Measurements from ENCODE around the gene KDM2A. TPM values are rescaled to one million over a fixed set of nuclear protein-coding genes. Genes with fewer than 3 reads are reported as not detected.

The KDM2A gene
- total and polyA plus RNA-seq, 2 donors (not counting 1 experiment from before 2014, with no cell fraction given) = 132 to 229 TPM

- H3K27ac ChIP-seq (ENCODE audit: low read length in 2 of 2) = no peak overlapping the region
- Mint-ChIP-seq H3K27ac (peak overlapping the region; percentile 61), H3K27me3 (no peaks in the 10 kb centered on the region), H3K4me3 (no peak overlapping the region), H3K4me1 (peaks cover 7% of the 10 kb centered on the region), H3K9me3 (ENCODE audit: insufficient read depth) (no peaks in the 10 kb centered on the region)
- H3K4me1 ChIP-seq (ENCODE audit: control insufficient read depth in 2 of 2, insufficient read depth in 2 of 2, low read length in 2 of 2) = no peaks in the 10 kb centered on the region
- no peak overlapping the region for H2AFZ ChIP-seq (ENCODE audit: insufficient read depth, low read depth, low read length, poor library complexity, severe bottlenecking)
- intact Hi-C loops (cut with micrococcal nuclease) = loop anchor here (1.0 kb wide), 1 partner anchor 11 kb away; no protein-coding TSS in a partner anchor
- no peak overlapping the region for H3K4me3 ChIP-seq (ENCODE audit: control extremely low read depth in 1 of 5, extremely low read depth in 1 of 5, insufficient read depth in 1 of 5, low read depth in 2 of 5, low read length in 4 of 5)
- H3K36me3 ChIP-seq (replicated peaks in 1 of 2; ENCODE audit: control extremely low read depth in 1 of 2, control insufficient read depth in 1 of 2, extremely low read depth in 1 of 2, insufficient read depth in 2 of 2, low read length in 1 of 2) = peaks cover 9 to 99% of the 10 kb centered on the region in 2 experiments
- no peak for DNase-seq
- TF ChIP-seq CTCF (IDR thresholded peaks at IDR 0.05) = no peak
- TF ChIP-seq EZH2 (IDR thresholded peaks at IDR 0.05; ENCODE audit: borderline replicate concordance, insufficient read depth, low read depth, low read length, poor library complexity, severe bottlenecking) = no peak
- ATAC-seq (ENCODE audit: low read depth) = no peak
- CTCF ChIA-PET = interaction anchor here (1.1 to 2.8 kb wide), 6 partner anchors 10 to 131 kb away, joined by 3 to 17 read pairs (median 5); no protein-coding TSS in a partner anchor
- peaks cover 36% of the 10 kb centered on the region for H3K79me2 ChIP-seq (ENCODE audit: control insufficient read depth, insufficient read depth, low read length)
- no peak overlapping the region for H3K9ac ChIP-seq (ENCODE audit: low read length)
- H4K20me1 ChIP-seq (ENCODE audit: control insufficient read depth, insufficient read depth, low read length, poor library complexity, severe bottlenecking) = peaks cover 96% of the 10 kb centered on the region
- WGBS (ENCODE audit: insufficient coverage) = no CpG with 5 or more reads among the region's 1 CpG
- H3K4me2 ChIP-seq (replicated peaks; ENCODE audit: low read depth, low read length, poor library complexity, severe bottlenecking) = no peak overlapping the region
- H3K27me3 ChIP-seq (replicated peaks in 1 of 4; ENCODE audit: control extremely low read depth in 1 of 4, control insufficient read depth in 3 of 4, insufficient read depth in 4 of 4, low read length in 3 of 4) = no peaks in the 10 kb centered on the region
- no peaks in the 10 kb centered on the region for H3K9me3 ChIP-seq (ENCODE audit: control extremely low read depth in 1 of 3, control insufficient read depth in 2 of 3, insufficient read depth in 1 of 3, low read length in 2 of 3)
- POLR2A ChIA-PET = no interaction called here
Observed at GRCh38 chr11:67251841-67252240, 132.8 kb downstream of the KDM2A start.

GRCh38 chr11:67252831-67253239 lies 133.8 kb downstream of the KDM2A start:
- no peak overlapping the region for H3K4me2 ChIP-seq (replicated peaks; ENCODE audit: low read depth, low read length, poor library complexity, severe bottlenecking)
- H3K9me3 Mint-ChIP-seq (ENCODE audit: insufficient read depth) = no peaks in the 10 kb centered on the region
- H3K9ac ChIP-seq (ENCODE audit: low read length) = no peak overlapping the region
- H3K4me1 ChIP-seq (ENCODE audit: control insufficient read depth in 2 of 2, insufficient read depth in 2 of 2, low read length in 2 of 2) = no peaks in the 10 kb centered on the region
- intact Hi-C loops (cut with micrococcal nuclease) = loop anchor here (1.0 kb wide), 1 partner anchor 12 kb away; no protein-coding TSS in a partner anchor
- no peak overlapping the region for H3K4me3 ChIP-seq (ENCODE audit: control extremely low read depth in 1 of 5, extremely low read depth in 1 of 5, insufficient read depth in 1 of 5, low read depth in 2 of 5, low read length in 4 of 5)
- no peak overlapping the region for H3K4me3 Mint-ChIP-seq
- no peak overlapping the region for H3K27ac ChIP-seq (ENCODE audit: low read length in 2 of 2)
- ATAC-seq (ENCODE audit: low read depth) (peak; percentile 41), DNase-seq (peak; percentile 55)
- H3K79me2 ChIP-seq (ENCODE audit: control insufficient read depth, insufficient read depth, low read length) = peaks cover 29% of the 10 kb centered on the region
- TF ChIP-seq CTCF (IDR thresholded peaks at IDR 0.05) = peak; percentile 57
- TF ChIP-seq EZH2 (IDR thresholded peaks at IDR 0.05; ENCODE audit: borderline replicate concordance, insufficient read depth, low read depth, low read length, poor library complexity, severe bottlenecking) = no peak
- H3K27ac Mint-ChIP-seq = peak overlapping the region; percentile 67
- no peak overlapping the region for H2AFZ ChIP-seq (ENCODE audit: insufficient read depth, low read depth, low read length, poor library complexity, severe bottlenecking)
- POLR2A ChIA-PET = interaction anchor here (0.6 kb wide), 2 partner anchors 20 to 41 kb away, joined by 3 to 13 read pairs; no protein-coding TSS in a partner anchor
- no peaks in the 10 kb centered on the region for H3K27me3 Mint-ChIP-seq
- H3K36me3 ChIP-seq (replicated peaks in 1 of 2; ENCODE audit: control extremely low read depth in 1 of 2, control insufficient read depth in 1 of 2, extremely low read depth in 1 of 2, insufficient read depth in 2 of 2, low read length in 1 of 2) = peaks cover 9 to 96% of the 10 kb centered on the region in 2 experiments
- H4K20me1 ChIP-seq (ENCODE audit: control insufficient read depth, insufficient read depth, low read length, poor library complexity, severe bottlenecking) = peaks cover 91% of the 10 kb centered on the region
- H3K4me1 Mint-ChIP-seq = peaks cover 7% of the 10 kb centered on the region
- CTCF ChIA-PET = interaction anchor here (1.3 to 2.8 kb wide), 7 partner anchors 10 to 130 kb away, joined by 3 to 17 read pairs (median 8); no protein-coding TSS in a partner anchor
- no peaks in the 10 kb centered on the region for H3K9me3 ChIP-seq (ENCODE audit: control extremely low read depth in 1 of 3, control insufficient read depth in 2 of 3, insufficient read depth in 1 of 3, low read length in 2 of 3)
- WGBS (ENCODE audit: insufficient coverage) = 86% methylated on average over 4 of the region's 4 CpGs
- no peaks in the 10 kb centered on the region for H3K27me3 ChIP-seq (replicated peaks in 1 of 4; ENCODE audit: control extremely low read depth in 1 of 4, control insufficient read depth in 3 of 4, insufficient read depth in 4 of 4, low read length in 3 of 4)

Measured in B cell (primary cell).